Endodermal cell (in vitro differentiated cells): Measurements from ENCODE around the gene YARS1. TPM values are rescaled to one million over a fixed set of nuclear protein-coding genes. Genes with fewer than 3 reads are reported as not detected.

Source experiments
- DNase-seq: peaks from one replicate; pipeline ENCODE4 v3.0.0-alpha.2; 2017
- H3K27ac ChIP-seq: 2 replicates; pipeline ENCODE4 v1.5.1; 2013; ENCODE audit warnings: mild to moderate bottlenecking, low read depth, low read length, moderate library complexity
- H3K27me3 ChIP-seq: 2 replicates; pipeline ENCODE4 v1.6.1; 2013; ENCODE audit warnings: mild to moderate bottlenecking, low read length, moderate library complexity; ENCODE audit not compliant: insufficient read depth, control insufficient read depth, poor library complexity, severe bottlenecking
- H3K36me3 ChIP-seq: 2 replicates; pipeline ENCODE4 v1.7.0; 2013; ENCODE audit warnings: mild to moderate bottlenecking, low read length, moderate library complexity; ENCODE audit not compliant: control insufficient read depth, insufficient read depth
- H3K4me1 ChIP-seq: one replicate; pipeline ENCODE4 v1.7.0; 2013; ENCODE audit warnings: low read length; ENCODE audit not compliant: control insufficient read depth, insufficient read depth
- H3K4me3 ChIP-seq: 2 replicates; pipeline ENCODE4 v1.5.1; 2013; ENCODE audit warnings: mild to moderate bottlenecking, low read length, moderate library complexity
- H3K9ac ChIP-seq: 2 replicates; pipeline ENCODE4 v1.6.1; 2013; ENCODE audit warnings: mild to moderate bottlenecking, low read length, moderate library complexity; ENCODE audit not compliant: poor library complexity, severe bottlenecking; ENCODE audit errors: extremely low read depth
- H3K9me3 ChIP-seq: 2 replicates; pipeline ENCODE4 v1.6.1; 2013; ENCODE audit warnings: mild to moderate bottlenecking, low read length, moderate library complexity; ENCODE audit not compliant: control insufficient read depth
- H3K27ac Mint-ChIP-seq: 2 replicates; pipeline ENCODE4 v1.8.0; 2020; ENCODE audit warnings: mixed read lengths
- H3K27me3 Mint-ChIP-seq: 2 replicates; pipeline ENCODE4 v1.8.0; 2021; ENCODE audit warnings: mild to moderate bottlenecking, mixed read lengths; ENCODE audit not compliant: insufficient read depth
- H3K36me3 Mint-ChIP-seq: 2 replicates; pipeline ENCODE4 v1.8.0; 2020; ENCODE audit warnings: low read depth, mixed read lengths
- H3K4me1 Mint-ChIP-seq: 2 replicates; pipeline ENCODE4 v1.8.0; 2020; ENCODE audit warnings: mixed read lengths
- H3K4me3 Mint-ChIP-seq: 2 replicates; pipeline ENCODE4 v1.8.0; 2020; ENCODE audit warnings: mild to moderate bottlenecking, moderate library complexity, mixed read lengths
- H3K9me3 Mint-ChIP-seq: 2 replicates; pipeline ENCODE4 v1.8.0; 2020; ENCODE audit warnings: mild to moderate bottlenecking, mixed read lengths
- CTCF ChIP-seq: fragments of 200-600 bp; sonication (generic); conservative IDR thresholded peaks from 2 replicates; pipeline ENCODE4 v1.5.0; 2021; ENCODE audit warnings: antibody characterized with exemption, mild to moderate bottlenecking
- WGBS, 2 experiments: methylation state at CpG; one replicate each; pipeline versions ENCODE4 v1.1.5 to v1.1.7; 2013; ENCODE audit warnings: missing lambda C conversion rate in 2 of 2, mixed read lengths in 1 of 2; ENCODE audit not compliant: insufficient coverage in 1 of 2, insufficient read length in 1 of 2; 5-methylcytosine and 5-hydroxymethylcytosine counted together
- total RNA-seq, 2 donors: library from RNA; stranded (reverse); fragmentation: NEBNext Ultra II Directional in 1 of 2; extraction: Animal tissue kit (Norgen Biotek cat#: 25700) in 1 of 2; gene quantifications; 2 replicates in 1 of 2; 3 replicates in 1 of 2; pipeline ENCODE4 v1.2.1, GENCODE V29; 2021

The YARS1 gene
- total RNA-seq, 2 donors from 2014 or later = 141 to 154 TPM

- Mint-ChIP-seq H3K9me3 (no peaks in the 10 kb centered on the region), H3K4me3 (peak overlapping the region; percentile 71), H3K4me1 (peaks cover 31% of the 10 kb centered on the region), H3K36me3 (peaks cover 10% of the 10 kb centered on the region), H3K27ac (no peak overlapping the region), H3K27me3 (peaks cover 5% of the 10 kb centered on the region)
- Histone ChIP-seq H3K36me3 (peaks cover 11% of the 10 kb centered on the region), H3K4me1 (peaks cover 16% of the 10 kb centered on the region), H3K4me3 (peak overlapping the region; percentile 75), H3K9ac (peak overlapping the region; percentile 49), H3K9me3 (no peaks in the 10 kb centered on the region), H3K27ac (no peak overlapping the region), H3K27me3 (no peaks in the 10 kb centered on the region)
- no peak for TF ChIP-seq CTCF
- peak; percentile 68 for DNase-seq
- 51 to 68% methylated on average over 4 to 10 of the region's 10 CpGs for WGBS, 2 experiments
Measured at GRCh38 chr1:32741059-32741412, 76.1 kb downstream of the YARS1 start.

GRCh38 chr1:32736812-32737791 is 80.1 kb downstream of the YARS1 start:
- no peaks in the 10 kb centered on the region for H3K27me3 ChIP-seq
- Mint-ChIP-seq H3K27ac (peak overlapping the region; percentile 85), H3K36me3 (no peaks in the 10 kb centered on the region), H3K4me3 (no peak overlapping the region), H3K27me3 (peaks cover 7% of the 10 kb centered on the region), H3K4me1 (peaks cover 22% of the 10 kb centered on the region), H3K9me3 (no peaks in the 10 kb centered on the region)
- H3K4me3 ChIP-seq = no peak overlapping the region
- DNase-seq = peak; percentile 93
- H3K9ac ChIP-seq = no peak overlapping the region
- no peaks in the 10 kb centered on the region for H3K9me3 ChIP-seq
- no peak for TF ChIP-seq CTCF
- peak overlapping the region; percentile 25 for H3K27ac ChIP-seq
- WGBS, 2 experiments = 28 to 44% methylated on average over 5 to 7 of the region's 7 CpGs
- H3K36me3 ChIP-seq = no peaks in the 10 kb centered on the region
- H3K4me1 ChIP-seq = peaks cover 12% of the 10 kb centered on the region

GRCh38 chr1:32733582-32734321 is 83.4 kb downstream of the YARS1 start:
- Histone ChIP-seq H3K4me1 (peaks cover 12% of the 10 kb centered on the region), H3K27me3 (no peaks in the 10 kb centered on the region), H3K9ac (peak overlapping the region; percentile 30), H3K36me3 (no peaks in the 10 kb centered on the region), H3K27ac (peak overlapping the region; percentile 78), H3K9me3 (no peaks in the 10 kb centered on the region), H3K4me3 (no peak overlapping the region)
- Mint-ChIP-seq H3K36me3 (no peaks in the 10 kb centered on the region), H3K27me3 (peaks cover 5% of the 10 kb centered on the region), H3K4me3 (no peak overlapping the region), H3K9me3 (no peaks in the 10 kb centered on the region), H3K4me1 (peaks cover 28% of the 10 kb centered on the region), H3K27ac (no peak overlapping the region)
- no peak for TF ChIP-seq CTCF
- peak; percentile 72 for DNase-seq
- 58 to 78% methylated on average over 3 to 9 of the region's 9 CpGs for WGBS, 2 experiments
